Activated gamma-delta T cell (primary cell): ENCODE measurements around the gene OOSP4B.
"Not testable (repeated sequence)": the region's sequence is repeated elsewhere in the genome, so short reads cannot be mapped to it uniquely, and the experiment has no call there.

Source experiments
- DNase-seq: peaks from one replicate; lab custom pipeline; 2025; lab: John Stamatoyannopoulos, UW

OOSP4B gene

GRCh38 chr11:60059521-60060240 is 42.7 kb downstream of the OOSP4B start:
- DNase-seq = no peak

DNA sequence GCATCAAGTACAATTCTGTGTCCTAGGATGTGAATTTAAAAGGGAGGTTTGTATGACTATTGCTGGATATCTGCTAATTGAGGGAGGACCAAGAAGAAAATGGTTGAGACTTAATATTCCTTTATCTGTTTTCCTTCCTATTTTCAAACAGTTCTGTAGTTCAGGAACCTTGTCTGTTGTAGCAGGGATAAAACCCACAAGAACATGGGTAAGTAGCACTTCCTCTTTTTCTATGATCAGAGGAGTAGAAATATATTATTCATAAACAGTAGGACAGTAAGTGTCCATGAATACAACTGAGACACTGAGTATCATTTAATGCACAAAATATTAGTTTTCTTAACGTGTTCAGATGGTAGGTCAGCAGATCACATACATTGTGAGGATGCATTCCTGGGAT is 47.1 kb downstream of the OOSP4B start:
- DNase-seq = no peak

- DNase-seq = no peak
Measured at GRCh38 chr11:60065801-60066200, 48.8 kb downstream of the OOSP4B start.

DNA sequence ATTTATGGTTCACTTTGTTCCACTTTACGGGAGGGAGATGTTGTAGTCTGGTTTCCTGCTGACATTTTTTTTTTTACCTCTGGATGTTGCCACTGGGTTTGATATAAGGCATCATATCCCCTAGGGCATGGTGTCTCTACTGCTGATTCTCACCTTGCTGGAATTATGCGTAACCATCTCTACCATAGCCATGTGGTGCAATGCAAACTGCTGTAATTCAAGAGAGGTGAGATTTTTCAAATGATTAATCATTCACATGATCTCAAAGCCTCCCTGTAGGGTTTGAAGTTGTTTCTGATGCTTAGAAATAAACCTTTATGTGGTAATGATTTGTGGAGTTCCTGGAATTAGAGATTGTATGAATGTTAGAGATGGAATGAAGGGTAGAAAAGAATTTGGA is 52.5 kb downstream of the OOSP4B start:
- no peak for DNase-seq

GRCh38 chr11:60071644-60072043 is 54.7 kb downstream of the OOSP4B start:
- not testable (repeated sequence) for DNase-seq

GRCh38 chr11:60077216-60077817 is 60.3 kb downstream of the OOSP4B start:
- DNase-seq = no peak

DNA sequence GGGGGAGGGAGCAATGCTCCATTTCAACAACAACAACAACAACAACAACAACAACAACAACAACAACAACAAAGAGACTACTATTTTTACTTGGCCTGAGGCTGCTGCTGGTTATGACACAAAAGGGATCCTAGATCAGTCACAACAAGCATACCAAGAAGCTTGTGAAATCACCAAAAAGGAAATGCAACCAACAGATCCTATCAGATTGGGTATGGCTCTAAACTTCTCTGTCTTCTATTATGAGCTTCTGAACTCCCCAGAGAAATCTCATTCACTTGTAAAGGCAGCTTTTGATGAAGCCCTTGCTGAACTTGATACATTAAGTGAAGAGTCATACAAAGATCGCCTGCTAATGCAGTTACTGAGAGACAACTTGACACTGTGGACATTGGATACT is 61.0 kb downstream of the OOSP4B start:
- DNase-seq = no peak

GRCh38 chr11:60078745-60079144 is 61.8 kb downstream of the OOSP4B start:
- DNase-seq = no peak

DNA sequence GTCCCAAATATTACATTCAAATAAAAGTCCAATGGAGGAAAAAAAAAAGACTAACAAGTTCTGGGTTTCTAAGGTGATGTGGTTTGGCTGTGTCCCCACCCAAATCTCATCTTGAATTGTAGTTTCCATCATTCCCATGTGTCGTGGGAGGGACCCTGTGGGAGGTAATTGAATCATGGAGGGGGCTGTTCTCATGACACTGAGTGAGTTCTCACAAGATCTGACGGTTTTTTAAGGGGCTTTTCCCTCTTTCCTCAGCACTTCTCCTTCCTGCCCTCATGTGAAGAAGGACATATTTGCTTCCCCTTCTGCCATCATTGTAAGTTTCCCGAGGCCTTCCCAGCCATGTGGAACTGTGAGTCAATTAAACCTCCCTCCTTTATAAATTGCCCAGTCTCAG is 63.6 kb downstream of the OOSP4B start:
- DNase-seq = no peak
